DOHH2 (cell line): Measurements from ENCODE around the gene PAPSS2.

ENCODE experiments used
- EZH2phosphoT487 ChIP-seq: fragments of 200-600 bp; sonication (generic); IDR thresholded peaks from 2 replicates; pipeline ENCODE4 v1.6.1; 2017; ENCODE audit warnings: borderline replicate concordance, mild to moderate bottlenecking, antibody characterized with exemption, low read length, moderate library complexity, mixed read lengths
- TF ChIP-seq, protein P1 (sequence below): fragments of 200-600 bp; sonication (generic); IDR thresholded peaks from one replicate; pipeline ENCODE4 v1.5.1; 2014; ENCODE audit warnings: antibody characterized with exemption, mild to moderate bottlenecking, low read depth, low read length; ENCODE audit not compliant: poor library complexity, severe bottlenecking

DNA sequence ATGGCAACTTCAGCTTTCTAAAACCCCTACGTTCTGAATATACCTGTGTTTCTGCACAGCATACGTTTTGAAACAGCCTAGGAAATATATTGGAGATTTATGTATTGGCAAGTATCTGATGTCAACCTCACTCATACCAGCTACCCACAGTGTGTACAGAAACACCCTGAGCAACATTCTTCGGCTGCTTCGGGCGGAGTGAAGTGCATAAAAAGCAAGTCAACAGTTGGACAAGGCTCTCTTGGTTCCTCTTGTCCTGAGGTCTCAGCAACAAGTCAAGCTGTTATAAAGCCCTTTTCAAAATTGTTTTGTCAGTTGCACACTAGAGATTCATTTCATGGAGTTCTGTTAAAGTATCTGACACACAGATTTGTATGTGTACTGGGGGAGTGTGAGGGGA, 40.0 kb upstream of the PAPSS2 start:
- TF ChIP-seq, protein P1, sequence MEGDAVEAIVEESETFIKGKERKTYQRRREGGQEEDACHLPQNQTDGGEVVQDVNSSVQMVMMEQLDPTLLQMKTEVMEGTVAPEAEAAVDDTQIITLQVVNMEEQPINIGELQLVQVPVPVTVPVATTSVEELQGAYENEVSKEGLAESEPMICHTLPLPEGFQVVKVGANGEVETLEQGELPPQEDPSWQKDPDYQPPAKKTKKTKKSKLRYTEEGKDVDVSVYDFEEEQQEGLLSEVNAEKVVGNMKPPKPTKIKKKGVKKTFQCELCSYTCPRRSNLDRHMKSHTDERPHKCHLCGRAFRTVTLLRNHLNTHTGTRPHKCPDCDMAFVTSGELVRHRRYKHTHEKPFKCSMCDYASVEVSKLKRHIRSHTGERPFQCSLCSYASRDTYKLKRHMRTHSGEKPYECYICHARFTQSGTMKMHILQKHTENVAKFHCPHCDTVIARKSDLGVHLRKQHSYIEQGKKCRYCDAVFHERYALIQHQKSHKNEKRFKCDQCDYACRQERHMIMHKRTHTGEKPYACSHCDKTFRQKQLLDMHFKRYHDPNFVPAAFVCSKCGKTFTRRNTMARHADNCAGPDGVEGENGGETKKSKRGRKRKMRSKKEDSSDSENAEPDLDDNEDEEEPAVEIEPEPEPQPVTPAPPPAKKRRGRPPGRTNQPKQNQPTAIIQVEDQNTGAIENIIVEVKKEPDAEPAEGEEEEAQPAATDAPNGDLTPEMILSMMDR, result no peak
- TF ChIP-seq EZH2phosphoT487, result no peak
